K562 (cell line): ENCODE measurements around the gene CNOT1. TPM values are rescaled to one million over a fixed set of nuclear protein-coding genes. Genes with fewer than 3 reads are reported as not detected.

Experiments used
- BDP1 ChIP-seq: IDR thresholded peaks from 3 replicates; pipeline ENCODE4 v1.6.1; 2011; ENCODE audit not compliant: insufficient read length, insufficient read depth
- C11orf30 ChIP-seq: fragments of 450-650 bp; IDR thresholded peaks from 2 replicates; pipeline ENCODE4 v1.6.1; 2016; ENCODE audit warnings: low read depth, mild to moderate bottlenecking
- CREB1 ChIP-seq, 2 experiments: sonication (generic) in 1 of 2; formaldehyde crosslinking in 1 of 2; IDR thresholded peaks; 2 replicates each; pipeline versions ENCODE4 v1.6.1 to v1.8.0; 2012 to 2022; ENCODE audit warnings: inconsistent platforms in 1 of 2, mild to moderate bottlenecking in 1 of 2, missing genetic modification reagents in 1 of 2, moderate library complexity in 1 of 2
- ESRRA ChIP-seq: fragments of 450-650 bp; IDR thresholded peaks from 2 replicates; pipeline ENCODE4 v1.6.1; 2014; ENCODE audit warnings: low read depth, mild to moderate bottlenecking, moderate library complexity, borderline replicate concordance
- FOSL1 ChIP-seq: fragments of 200-800 bp; sonication (Bioruptor generic); conservative IDR thresholded peaks from 2 replicates; pipeline ENCODE4 v1.6.1; 2016; ENCODE audit warnings: missing genetic modification characterization, missing compliant biosample characterization
- FOXA3 ChIP-seq, 2 experiments: fragments of 450-650 bp in 1 of 2; sonication (generic) in 1 of 2; formaldehyde crosslinking; IDR thresholded peaks in 1 of 2; conservative IDR thresholded peaks in 1 of 2; 2 replicates each; pipeline versions ENCODE4 v1.4.0 to v1.8.0; 2020 to 2022; ENCODE audit warnings: mild to moderate bottlenecking in 2 of 2, missing genetic modification reagents in 1 of 2
- HNRNPUL1 ChIP-seq: fragments of 200-400 bp; formaldehyde crosslinking; IDR thresholded peaks from 2 replicates; pipeline ENCODE4 v1.6.1; 2017; ENCODE audit warnings: low read length
- L3MBTL2 ChIP-seq: fragments of 450-650 bp; IDR thresholded peaks from 2 replicates; pipeline ENCODE4 v1.6.1; 2016; ENCODE audit warnings: mild to moderate bottlenecking, moderate library complexity
- LEF1 ChIP-seq: fragments of 450-650 bp; IDR thresholded peaks from 2 replicates; pipeline ENCODE4 v1.6.1; 2016; ENCODE audit warnings: mild to moderate bottlenecking
- MCM3 ChIP-seq: fragments of 450-650 bp; IDR thresholded peaks from 2 replicates; pipeline ENCODE4 v1.6.1; 2016
- MTF1 ChIP-seq: fragments of 250-450 bp; sonication (Bioruptor Pico); IDR thresholded peaks from 2 replicates; pipeline ENCODE4 v1.9.0; 2021; ENCODE audit warnings: moderate library complexity, mild to moderate bottlenecking, inconsistent platforms, borderline replicate concordance
- NR3C1 ChIP-seq: sonication (generic); formaldehyde crosslinking; IDR thresholded peaks from 2 replicates; pipeline ENCODE4 v1.8.1; 2022; ENCODE audit warnings: missing genetic modification reagents
- PATZ1 ChIP-seq: fragments of 250-450 bp; sonication (Bioruptor Pico); IDR thresholded peaks from 2 replicates; pipeline ENCODE4 v1.5.0; 2020; ENCODE audit warnings: mild to moderate bottlenecking, borderline replicate concordance
- RFX7 ChIP-seq: fragments of 250-450 bp; sonication (Bioruptor Pico); IDR thresholded peaks from 2 replicates; pipeline ENCODE4 v1.5.1; 2021; ENCODE audit warnings: mild to moderate bottlenecking
- RREB1 ChIP-seq: fragments of 250-450 bp; sonication (Bioruptor Pico); IDR thresholded peaks from 2 replicates; pipeline ENCODE4 v1.4.0; 2020
- SPI1 ChIP-seq: IDR thresholded peaks from 2 replicates; pipeline ENCODE4 v1.6.1; 2011; ENCODE audit warnings: low read depth, low read length, control low read depth, borderline replicate concordance
- TOE1 ChIP-seq, 2 experiments: fragments of 450-650 bp in 1 of 2; sonication (generic) in 1 of 2; formaldehyde crosslinking in 1 of 2; IDR thresholded peaks; 2 replicates each; pipeline versions ENCODE4 v1.7.1 to v1.8.0; 2016 to 2022; ENCODE audit warnings: borderline replicate concordance in 2 of 2, mild to moderate bottlenecking in 2 of 2, antibody characterized with exemption in 1 of 2, inconsistent platforms in 1 of 2, low read depth in 1 of 2, missing genetic modification reagents in 1 of 2, moderate library complexity in 1 of 2
- XRCC5 ChIP-seq: fragments of 200-400 bp; formaldehyde crosslinking; IDR thresholded peaks from 2 replicates; pipeline ENCODE4 v1.6.1; 2017; ENCODE audit warnings: low read depth, mild to moderate bottlenecking, low read length
- ZFP30 ChIP-seq: fragments of 250-450 bp; sonication (Bioruptor Pico); IDR thresholded peaks from 2 replicates; pipeline ENCODE4 v1.8.0; 2022; ENCODE audit warnings: moderate library complexity, mild to moderate bottlenecking, inconsistent platforms, borderline replicate concordance
- ZNF408 ChIP-seq: fragments of 250-450 bp; sonication (Bioruptor Pico); IDR thresholded peaks from 2 replicates; pipeline ENCODE4 v1.4.0; 2020; ENCODE audit warnings: low read depth, mild to moderate bottlenecking, moderate library complexity
- polyA plus RNA-seq, 8 experiments: library from polyadenylated mRNA; depleted of rRNA in 4 of 8; stranded (reverse) in 5 of 8; unstranded in 3 of 8; fragments of >200 nt; fragmentation: Nextera tagmentation in 2 of 8; fragmentation: Illumina TruSeq in 1 of 8; extraction: Ambion mirVana in 2 of 8; extraction: Trizol in 1 of 8; gene quantifications; 2 replicates each; pipeline versions ENCODE4 v1.2.1 to v1.2.3, GENCODE V29; 2011 to 2014; ENCODE audit warnings: inconsistent platforms in 1 of 8, missing spikeins in 1 of 8
- total RNA-seq, 7 experiments: library from RNA; depleted of rRNA in 6 of 7; stranded (reverse); fragments of >200 nt in 6 of 7; fragmentation: Illumina TruSeq in 2 of 7; extraction: Trizol in 2 of 7; gene quantifications; 2 replicates each; pipeline versions ENCODE4 v1.2.1 to v1.2.3, GENCODE V29; 2011 to 2021; ENCODE audit warnings: low replicate concordance in 1 of 7

The CNOT1 gene
- total and polyA plus RNA-seq, 9 of the 15 experiments (the other 6 are each of a cell fraction or from before 2014, with no cell fraction given) = 110 to 270 (median 220) TPM

GRCh38 chr16:58494981-58495520 lies 134.6 kb downstream of the CNOT1 start (continued):
- TF ChIP-seq CREB1 (IDR thresholded peaks at IDR 0.05) = no peak
- 0 out of 2 replicates have a peak, but pooled peaks have one; percentile 28 for TF ChIP-seq CREB1 (CRISPR knock-in tag; IDR thresholded peaks at IDR 0.05)
- no peak for TF ChIP-seq NR3C1 (CRISPR knock-in tag)
- TF ChIP-seq ZNF408 (CRISPR knock-in tag) = no peak
- no peak for TF ChIP-seq FOXA3 (CRISPR knock-in tag; conservative IDR thresholded peaks at IDR 0.05 in 1 of 2, IDR thresholded peaks at IDR 0.05 in 1 of 2)
- no peak for TF ChIP-seq XRCC5
- TF ChIP-seq RREB1 (CRISPR knock-in tag) = peak; percentile 99
- TF ChIP-seq ESRRA = no peak
- TF ChIP-seq FOSL1 = no peak
- no peak for TF ChIP-seq SPI1
- no peak for TF ChIP-seq LEF1
- TF ChIP-seq PATZ1 = no peak
- no peak for TF ChIP-seq L3MBTL2
- no peak for TF ChIP-seq MCM3
- no peak for TF ChIP-seq MTF1 (CRISPR knock-in tag)
- TF ChIP-seq HNRNPUL1 = no peak
- no peak for TF ChIP-seq BDP1
- no peak for TF ChIP-seq ZFP30 (CRISPR knock-in tag)
- peak; percentile 98 for TF ChIP-seq C11orf30
- no peak for TF ChIP-seq RFX7 (CRISPR knock-in tag)
- no peak for TF ChIP-seq TOE1 (IDR thresholded peaks at IDR 0.05; ENCODE audit: borderline replicate concordance)
- TF ChIP-seq TOE1 (CRISPR knock-in tag; IDR thresholded peaks at IDR 0.05; ENCODE audit: borderline replicate concordance, low read depth) = no peak
